ENCODE results near the gene CLEC1A.
"Not testable (repeated sequence)": the region's sequence is repeated elsewhere in the genome, so short reads cannot be mapped to it uniquely, and the experiment has no call there.

The CLEC1A gene

GRCh38 chr12:10042167-10042566 is 56.6 kb downstream of the CLEC1A start:
- FAIRE-seq = no peak

GRCh38 chr12:10033783-10034545 is 64.8 kb downstream of the CLEC1A start:
- no peak for FAIRE-seq

GRCh38 chr12:10031771-10032175 is 67.0 kb downstream of the CLEC1A start:
- FAIRE-seq = no peak

- FAIRE-seq = no peak
Measured at GRCh38 chr12:10031321-10031720, 67.5 kb downstream of the CLEC1A start.

GRCh38 chr12:10030446-10030845 is 68.3 kb downstream of the CLEC1A start, which contains the start of gene CLEC9A:
Gene CLEC9A, plus strand, starts transcription at chr12:10030682. Its CDS starts 22,006 bp downstream, at chr12:10052688.
- FAIRE-seq = no peak

- FAIRE-seq = no peak
Measured at GRCh38 chr12:10027721-10028120, 71.1 kb downstream of the CLEC1A start.

GRCh38 chr12:10027311-10027710 is 71.5 kb downstream of the CLEC1A start:
- no peak for FAIRE-seq

GRCh38 chr12:10026666-10027065 is 72.1 kb downstream of the CLEC1A start:
- FAIRE-seq = not testable (repeated sequence)

- FAIRE-seq = no peak
Measured at GRCh38 chr12:10025236-10025635, 73.5 kb downstream of the CLEC1A start.

- no peak for FAIRE-seq
Measured at GRCh38 chr12:10021342-10021741, 77.4 kb downstream of the CLEC1A start.

Measured in endometrium (tissue), 2 donors.